HEK293T (cell line): ENCODE results near the gene BDH1.

Experiments
- CTCF ChIA-PET: fragments of 350-600 bp; formaldehyde crosslinking; extraction: SDS; loops from one replicate; lab custom pipeline; 2021; ENCODE audit warnings: antibody characterized with exemption, inconsistent platforms; lab: Yijun Ruan, JAX
- POLR2A ChIA-PET: fragments of 350-600 bp; formaldehyde crosslinking; extraction: SDS; loops from one replicate; lab custom pipeline; 2020; ENCODE audit warnings: antibody characterized with exemption, inconsistent platforms; lab: Yijun Ruan, JAX
- DNase-seq: peaks from one replicate; pipeline ENCODE4 v3.0.0; 2012; ENCODE audit warnings: mixed read lengths; ENCODE audit errors: extremely low spot score
- ARNT ChIP-seq: fragments of 450-650 bp; IDR thresholded peaks from 2 replicates; pipeline ENCODE4 v1.6.1; 2017; ENCODE audit warnings: mild to moderate bottlenecking
- BHLHE40 ChIP-seq: fragments of 450-650 bp; IDR thresholded peaks from 2 replicates; pipeline ENCODE4 v1.6.1; 2016; ENCODE audit warnings: mild to moderate bottlenecking, moderate library complexity, borderline replicate concordance
- CTBP1 ChIP-seq: fragments of 450-650 bp; IDR thresholded peaks from 2 replicates; pipeline ENCODE4 v1.6.1; 2016; ENCODE audit warnings: borderline replicate concordance
- ELF4 ChIP-seq: fragments of 450-650 bp; IDR thresholded peaks from 2 replicates; pipeline ENCODE4 v1.6.1; 2017; ENCODE audit warnings: antibody characterized with exemption
- FOXA1 ChIP-seq: fragments of 450-650 bp; IDR thresholded peaks from 2 replicates; pipeline ENCODE4 v1.6.1; 2016; ENCODE audit warnings: mild to moderate bottlenecking
- FOXK2 ChIP-seq: fragments of 450-650 bp; IDR thresholded peaks from 2 replicates; pipeline ENCODE4 v1.6.1; 2016; ENCODE audit warnings: mild to moderate bottlenecking
- FOXM1 ChIP-seq: fragments of 450-650 bp; IDR thresholded peaks from 2 replicates; pipeline ENCODE4 v1.6.1; 2017; ENCODE audit warnings: mild to moderate bottlenecking, borderline replicate concordance
- HDGF ChIP-seq: fragments of 450-650 bp; IDR thresholded peaks from 2 replicates; pipeline ENCODE4 v1.6.1; 2017; ENCODE audit warnings: antibody characterized with exemption, borderline replicate concordance
- L3MBTL2 ChIP-seq: fragments of 450-650 bp; conservative IDR thresholded peaks from 2 replicates; pipeline ENCODE4 v1.6.1; 2016; ENCODE audit warnings: mild to moderate bottlenecking
- LEF1 ChIP-seq: fragments of 450-650 bp; IDR thresholded peaks from 2 replicates; pipeline ENCODE4 v1.6.1; 2017; ENCODE audit warnings: mild to moderate bottlenecking, borderline replicate concordance
- NFRKB ChIP-seq: fragments of 450-650 bp; IDR thresholded peaks from 2 replicates; pipeline ENCODE4 v1.6.1; 2016; ENCODE audit warnings: mild to moderate bottlenecking, moderate library complexity
- SP1 ChIP-seq: fragments of 450-650 bp; IDR thresholded peaks from 2 replicates; pipeline ENCODE4 v1.6.1; 2017
- SUZ12 ChIP-seq: fragments of 450-650 bp; IDR thresholded peaks from 2 replicates; pipeline ENCODE4 v1.6.1; 2016; ENCODE audit warnings: mild to moderate bottlenecking
- TARDBP ChIP-seq: fragments of 450-650 bp; IDR thresholded peaks from 2 replicates; pipeline ENCODE4 v1.6.1; 2016
- ZNF384 ChIP-seq: fragments of 450-650 bp; IDR thresholded peaks from 2 replicates; pipeline ENCODE4 v1.6.1; 2016
- TF ChIP-seq, protein P1 (sequence below): fragments of 450-650 bp; IDR thresholded peaks from 2 replicates; pipeline ENCODE4 v1.6.1; 2016

BDH1 gene

DNA sequence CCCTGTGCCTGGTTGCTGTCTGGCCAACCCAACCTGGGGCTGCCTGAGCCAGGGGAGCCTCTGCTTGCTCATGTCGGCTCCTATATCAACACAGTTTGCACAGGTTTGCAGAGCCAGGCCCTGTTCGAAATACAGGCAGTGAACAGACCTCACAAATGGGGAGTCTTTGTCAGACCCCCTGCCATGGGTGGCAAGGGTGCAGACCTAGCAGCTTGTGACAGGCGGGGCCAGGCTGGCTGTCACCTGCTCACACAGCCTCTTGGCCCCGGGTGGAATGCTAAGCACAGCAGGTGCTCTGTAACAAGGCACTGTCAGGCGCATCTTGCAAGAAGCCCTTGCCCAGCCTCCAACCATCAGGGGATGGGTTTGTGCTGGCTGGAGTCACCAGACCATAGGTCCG, 47.3 kb downstream of the BDH1 start:
- ChIA-PET POLR2A (no interaction called here), CTCF (no interaction called here)

DNA sequence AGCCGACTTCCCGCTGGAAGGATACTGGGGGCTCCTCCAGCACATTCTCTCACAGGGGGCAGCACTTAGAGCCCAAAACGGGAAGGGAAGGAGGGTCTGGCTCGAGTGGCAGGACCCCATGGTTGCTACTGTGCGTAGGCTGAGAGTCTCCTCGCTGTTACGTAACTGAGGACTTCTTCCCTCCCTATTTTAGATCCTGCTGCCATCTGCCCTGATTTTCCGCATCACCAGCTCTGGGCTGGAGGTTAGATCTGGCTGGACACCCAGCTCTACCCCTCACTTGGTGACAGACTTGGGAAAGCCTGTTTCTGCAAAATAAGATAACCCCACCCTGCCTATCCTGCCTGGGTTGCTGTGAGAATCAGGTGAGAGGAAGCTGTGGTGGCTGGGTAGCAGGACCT, 47.7 kb downstream of the BDH1 start:
- no peak for TF ChIP-seq ARNT
- TF ChIP-seq LEF1: no peak
- TF ChIP-seq TARDBP: no peak
- no peak for TF ChIP-seq L3MBTL2
- TF ChIP-seq, protein P1, sequence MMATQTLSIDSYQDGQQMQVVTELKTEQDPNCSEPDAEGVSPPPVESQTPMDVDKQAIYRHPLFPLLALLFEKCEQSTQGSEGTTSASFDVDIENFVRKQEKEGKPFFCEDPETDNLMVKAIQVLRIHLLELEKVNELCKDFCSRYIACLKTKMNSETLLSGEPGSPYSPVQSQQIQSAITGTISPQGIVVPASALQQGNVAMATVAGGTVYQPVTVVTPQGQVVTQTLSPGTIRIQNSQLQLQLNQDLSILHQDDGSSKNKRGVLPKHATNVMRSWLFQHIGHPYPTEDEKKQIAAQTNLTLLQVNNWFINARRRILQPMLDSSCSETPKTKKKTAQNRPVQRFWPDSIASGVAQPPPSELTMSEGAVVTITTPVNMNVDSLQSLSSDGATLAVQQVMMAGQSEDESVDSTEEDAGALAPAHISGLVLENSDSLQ: no peak
- no peak for TF ChIP-seq ZNF384
- TF ChIP-seq FOXA1: no peak
- TF ChIP-seq FOXM1: no peak
- no peak for TF ChIP-seq SP1
- TF ChIP-seq NFRKB: no peak
- no peak for TF ChIP-seq BHLHE40
- no peak for TF ChIP-seq HDGF
- no peak for TF ChIP-seq CTBP1
- TF ChIP-seq ELF4: no peak
- no peak for TF ChIP-seq FOXK2
- TF ChIP-seq SUZ12: no peak
- no peak for DNase-seq
- CTCF ChIA-PET: no interaction called here
- POLR2A ChIA-PET: no interaction called here

More for the DNA sequence above, 47.3 kb downstream of the BDH1 start:
- DNase-seq: no peak
- TF ChIP-seq FOXK2: no peak
- no peak for TF ChIP-seq SP1
- no peak for TF ChIP-seq LEF1
- TF ChIP-seq ELF4: no peak
- TF ChIP-seq HDGF: no peak
- no peak for TF ChIP-seq FOXA1
- TF ChIP-seq TARDBP: no peak
- no peak for TF ChIP-seq NFRKB
- TF ChIP-seq, protein P1: no peak
- TF ChIP-seq FOXM1: no peak

DNA sequence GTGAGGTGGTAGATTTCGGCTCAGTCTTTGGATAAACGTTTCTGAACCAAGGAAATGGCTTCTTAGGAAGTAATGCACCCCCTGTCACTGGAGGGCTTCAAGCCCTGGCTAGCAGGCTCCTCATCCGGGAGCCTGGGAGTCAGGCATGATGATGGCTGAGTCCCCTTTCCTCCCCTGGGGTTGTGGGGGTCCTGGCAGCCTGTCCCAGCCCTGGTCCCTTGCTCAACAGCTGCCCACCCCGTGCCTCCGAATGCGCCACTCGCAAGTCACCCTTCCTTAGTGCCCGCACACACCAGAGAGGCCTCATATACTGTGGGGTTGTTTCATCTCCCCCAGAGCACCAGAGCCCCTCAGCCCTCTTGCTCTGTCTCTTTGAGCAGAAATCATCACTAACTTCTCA, 48.2 kb downstream of the BDH1 start:
- POLR2A ChIA-PET: no interaction called here

DNA sequence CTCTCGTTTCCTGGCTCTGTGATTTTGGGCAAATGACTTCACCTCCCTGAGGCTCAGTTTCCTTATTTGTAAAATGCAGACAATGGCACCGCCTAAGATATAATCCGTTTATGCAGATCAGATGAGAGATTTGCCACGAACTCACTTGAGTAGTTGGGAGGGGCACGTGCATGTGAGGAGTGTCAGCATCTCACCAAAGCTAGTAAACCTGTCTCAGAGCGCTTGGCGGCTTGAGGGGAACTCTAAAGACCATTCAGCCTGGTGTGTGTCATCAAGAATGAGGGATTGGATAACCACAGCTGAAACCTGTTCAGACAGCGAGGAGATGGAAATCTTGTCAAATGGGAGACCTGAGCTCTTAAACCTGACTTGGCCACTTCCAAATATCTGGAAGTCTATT, 48.7 kb downstream of the BDH1 start:
- CTCF ChIA-PET: no interaction called here
- no peak for TF ChIP-seq NFRKB
- TF ChIP-seq LEF1: no peak
- no peak for TF ChIP-seq FOXM1
- TF ChIP-seq L3MBTL2: no peak
- no peak for TF ChIP-seq ARNT
- no peak for TF ChIP-seq CTBP1
- TF ChIP-seq ZNF384: no peak
- no peak for TF ChIP-seq FOXK2
- no peak for TF ChIP-seq TARDBP
- DNase-seq: no peak
- POLR2A ChIA-PET: no interaction called here

More for the DNA sequence above, 48.2 kb downstream of the BDH1 start:
- CTCF ChIA-PET: no interaction called here
- DNase-seq: no peak
- TF ChIP-seq ARNT (no peak), ELF4 (no peak), FOXM1 (no peak), NFRKB (no peak), BHLHE40 (no peak), ZNF384 (no peak), FOXA1 (no peak), SP1 (no peak), LEF1 (no peak), TARDBP (no peak), L3MBTL2 (no peak), CTBP1 (no peak), FOXK2 (no peak), HDGF (no peak), SUZ12 (no peak)
- TF ChIP-seq, protein P1: no peak

DNA sequence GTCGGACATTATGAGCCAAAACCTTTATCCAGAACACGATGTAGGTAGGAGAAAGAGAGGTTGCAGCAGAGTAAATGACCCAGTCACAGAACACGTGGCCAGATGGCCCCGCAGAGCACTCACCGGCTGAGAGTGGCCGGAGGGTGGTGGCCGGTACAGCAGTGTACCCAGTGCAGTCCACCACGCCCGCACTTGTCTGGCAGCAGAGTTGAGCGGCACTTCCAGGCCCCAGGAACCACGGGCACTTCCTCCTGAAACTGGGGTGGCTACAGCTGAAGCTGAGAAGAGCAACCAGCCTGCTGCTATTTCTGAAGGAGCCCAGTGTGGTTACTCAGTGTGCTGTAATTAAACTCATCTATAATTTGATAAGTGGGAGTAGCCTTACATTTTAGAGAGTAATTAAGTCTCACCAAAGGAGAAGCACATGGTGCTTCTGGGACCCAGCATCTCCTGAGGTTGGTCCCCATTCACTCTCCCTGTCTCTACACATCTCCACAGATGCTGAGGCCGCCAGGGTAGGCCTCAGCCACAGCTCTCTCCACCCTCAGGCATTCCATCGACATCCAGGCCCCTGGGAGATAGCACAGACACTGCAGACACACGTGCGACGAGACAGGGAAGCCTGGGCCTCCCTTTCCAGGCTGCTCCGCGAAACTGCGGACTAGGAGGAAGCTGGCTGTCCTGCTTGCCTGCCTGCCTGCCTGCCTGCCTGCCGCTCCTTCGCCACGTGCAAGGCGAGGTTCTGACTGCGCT, 49.8 kb downstream of the BDH1 start:
- ChIA-PET POLR2A (no interaction called here), CTCF (no interaction called here)
- DNase-seq: no peak
- TF ChIP-seq L3MBTL2: no peak
- TF ChIP-seq FOXK2: no peak
- no peak for TF ChIP-seq SP1
- no peak for TF ChIP-seq FOXA1
- no peak for TF ChIP-seq FOXM1
- no peak for TF ChIP-seq ELF4
- TF ChIP-seq BHLHE40: no peak
- no peak for TF ChIP-seq NFRKB
- TF ChIP-seq HDGF: no peak
- TF ChIP-seq ARNT: no peak
- TF ChIP-seq CTBP1: no peak
- TF ChIP-seq ZNF384: no peak

DNA sequence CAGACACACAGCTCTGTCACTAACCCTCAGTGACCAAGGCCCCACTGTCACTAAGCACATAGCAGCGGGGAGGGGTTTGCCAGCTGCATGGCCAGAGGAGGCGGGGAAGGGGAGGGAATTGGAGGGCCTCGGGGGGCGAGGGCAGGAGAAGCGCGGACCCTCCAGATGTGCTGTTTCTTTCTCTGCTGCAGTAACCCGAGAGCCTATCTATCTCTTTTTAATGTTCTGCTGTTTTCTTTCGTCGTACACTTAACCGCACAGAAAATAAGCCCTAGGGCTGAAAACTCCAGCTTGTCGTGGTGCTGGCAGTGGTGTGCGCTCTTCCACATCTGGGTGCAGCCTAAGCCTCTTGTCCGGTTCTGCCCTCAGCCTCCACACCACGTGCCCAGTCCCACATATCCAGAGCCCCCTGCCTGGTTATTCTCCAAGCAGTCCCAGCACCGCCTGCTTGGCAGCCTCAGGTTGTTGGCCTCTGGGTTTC, 51.1 kb downstream of the BDH1 start:
- DNase-seq: no peak
- TF ChIP-seq ARNT (no peak), ZNF384 (no peak), LEF1 (no peak), NFRKB (no peak), ELF4 (no peak), FOXM1 (no peak), FOXA1 (no peak)
- TF ChIP-seq, protein P1: no peak
- CTCF ChIA-PET: no interaction called here
- POLR2A ChIA-PET: no interaction called here
